Neuronal stem cell (in vitro differentiated cells): ENCODE data around the gene SMCO1. TPM values are rescaled to one million over a fixed set of nuclear protein-coding genes. Genes with fewer than 3 reads are reported as not detected.

Experiments
- DNase-seq: peaks from one replicate; pipeline ENCODE4 v3.0.0-alpha.2; 2013; ENCODE audit warnings: low spot score
- H2AFZ ChIP-seq: one replicate; pipeline ENCODE4 v1.6.1; 2013; ENCODE audit warnings: mild to moderate bottlenecking, low read length, inconsistent platforms
- H2AK5ac ChIP-seq: 2 replicates; pipeline ENCODE4 v1.6.1; 2013; ENCODE audit warnings: low read depth, mild to moderate bottlenecking, inconsistent platforms, low read length, moderate library complexity, mixed read lengths
- H2BK120ac ChIP-seq: 2 replicates; pipeline ENCODE4 v1.6.1; 2013; ENCODE audit warnings: low read depth, mild to moderate bottlenecking, inconsistent platforms, low read length, moderate library complexity, mixed read lengths
- H2BK12ac ChIP-seq: one replicate; pipeline ENCODE4 v1.6.1; 2013; ENCODE audit warnings: low read length, inconsistent platforms
- H2BK15ac ChIP-seq: 2 replicates; pipeline ENCODE4 v1.6.1; 2013; ENCODE audit warnings: mild to moderate bottlenecking, low read length, inconsistent platforms, mixed read lengths
- H2BK5ac ChIP-seq: one replicate; pipeline ENCODE4 v1.6.1; 2013; ENCODE audit warnings: inconsistent platforms, mild to moderate bottlenecking, low read length, moderate library complexity
- H3K14ac ChIP-seq: one replicate; pipeline ENCODE4 v1.6.1; 2013; ENCODE audit warnings: low read length, inconsistent platforms
- H3K18ac ChIP-seq: 2 replicates; pipeline ENCODE4 v1.6.1; 2013; ENCODE audit warnings: low read length, inconsistent platforms
- H3K23ac ChIP-seq: 2 replicates; pipeline ENCODE4 v1.6.1; 2013; ENCODE audit warnings: low read depth, mild to moderate bottlenecking, mixed read lengths, low read length, inconsistent platforms; ENCODE audit not compliant: poor library complexity
- H3K27ac ChIP-seq: replicated peaks from 3 replicates; pipeline ENCODE4 v1.5.1; 2013; ENCODE audit warnings: low read length, inconsistent platforms
- H3K27me3 ChIP-seq, 3 experiments: 2 replicates each; pipeline ENCODE4 v1.6.1; 2013; ENCODE audit warnings: low read length in 3 of 3, mild to moderate bottlenecking in 2 of 3, inconsistent platforms in 1 of 3, low read depth in 1 of 3, mixed read lengths in 1 of 3, moderate library complexity in 1 of 3; ENCODE audit not compliant: control insufficient read depth in 3 of 3, insufficient read depth in 3 of 3
- H3K36me3 ChIP-seq, 2 donors: replicated peaks in 1 of 2; 2 replicates each; pipeline ENCODE4 v1.6.1; 2013; ENCODE audit warnings: low read length in 2 of 2; ENCODE audit not compliant: control insufficient read depth in 2 of 2, insufficient read depth in 2 of 2
- H3K4ac ChIP-seq: 2 replicates; pipeline ENCODE4 v1.6.1; 2013; ENCODE audit warnings: inconsistent platforms, mild to moderate bottlenecking, low read length, moderate library complexity
- H3K4me1 ChIP-seq, 2 donors: 1 replicate in 1 of 2; 2 replicates in 1 of 2; pipeline ENCODE4 v1.6.1; 2013; ENCODE audit warnings: low read length in 2 of 2, low read depth in 1 of 2; ENCODE audit not compliant: control insufficient read depth in 2 of 2, insufficient read depth in 1 of 2
- H3K4me2 ChIP-seq: one replicate; pipeline ENCODE4 v1.6.1; 2013; ENCODE audit warnings: mild to moderate bottlenecking, low read length, inconsistent platforms; ENCODE audit not compliant: insufficient read depth, poor library complexity, severe bottlenecking
- H3K4me3 ChIP-seq, 2 donors: 2 replicates each; pipeline ENCODE4 v1.5.1; 2013; ENCODE audit warnings: low read length in 2 of 2, mild to moderate bottlenecking in 2 of 2, inconsistent platforms in 1 of 2, moderate library complexity in 1 of 2
- H3K79me1 ChIP-seq: one replicate; pipeline ENCODE4 v1.6.1; 2013; ENCODE audit warnings: low read depth, mild to moderate bottlenecking, inconsistent platforms, low read length, moderate library complexity
- H3K9ac ChIP-seq: one replicate; pipeline ENCODE4 v1.6.1; 2013; ENCODE audit warnings: mild to moderate bottlenecking, low read depth, low read length, inconsistent platforms; ENCODE audit not compliant: poor library complexity
- H3K9me3 ChIP-seq, 2 donors: replicated peaks in 1 of 2; 2 replicates each; pipeline versions ENCODE3 to v1.6.1; 2013; ENCODE audit warnings: low read length in 2 of 2, mild to moderate bottlenecking in 2 of 2, inconsistent platforms in 1 of 2, low read depth in 1 of 2, mixed read lengths in 1 of 2, moderate library complexity in 1 of 2; ENCODE audit not compliant: control insufficient read depth in 2 of 2, insufficient read depth in 1 of 2
- H4K8ac ChIP-seq: one replicate; pipeline ENCODE4 v1.6.1; 2013; ENCODE audit warnings: low read depth, mild to moderate bottlenecking, inconsistent platforms, low read length, moderate library complexity
- H4K91ac ChIP-seq: one replicate; pipeline ENCODE4 v1.6.1; 2013; ENCODE audit warnings: low read length, low read depth, mild to moderate bottlenecking, inconsistent platforms; ENCODE audit not compliant: poor library complexity
- WGBS, 2 donors: extraction: QIAGEN DNeasy Blood & Tissue Kit; methylation state at CpG; one replicate each; pipeline ENCODE4 v1.1.7; 2013; ENCODE audit warnings: missing lambda C conversion rate in 2 of 2, mixed read lengths in 1 of 2; ENCODE audit not compliant: insufficient read length in 2 of 2, insufficient replicate concordance in 1 of 2; ENCODE audit errors: extremely low coverage in 2 of 2; 5-methylcytosine and 5-hydroxymethylcytosine counted together
- polyA plus RNA-seq, 2 experiments: library from polyadenylated mRNA; stranded (reverse); fragments of 200-250 nt; gene quantifications; one replicate each; pipeline ENCODE4 v1.2.3, GENCODE V29; 2013

Gene SMCO1, protein sequence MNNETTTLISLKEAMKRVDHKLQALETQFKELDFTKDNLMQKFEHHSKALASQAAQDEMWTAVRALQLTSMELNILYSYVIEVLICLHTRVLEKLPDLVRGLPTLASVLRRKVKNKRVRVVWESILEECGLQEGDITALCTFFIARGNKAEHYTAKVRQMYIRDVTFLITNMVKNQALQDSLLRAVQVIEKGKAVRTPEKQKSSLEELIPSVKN
- polyA plus RNA-seq (2013, experiment 1 of 2) = not detected
- polyA plus RNA-seq (2013, experiment 2 of 2) = 0.01 TPM

DNA sequence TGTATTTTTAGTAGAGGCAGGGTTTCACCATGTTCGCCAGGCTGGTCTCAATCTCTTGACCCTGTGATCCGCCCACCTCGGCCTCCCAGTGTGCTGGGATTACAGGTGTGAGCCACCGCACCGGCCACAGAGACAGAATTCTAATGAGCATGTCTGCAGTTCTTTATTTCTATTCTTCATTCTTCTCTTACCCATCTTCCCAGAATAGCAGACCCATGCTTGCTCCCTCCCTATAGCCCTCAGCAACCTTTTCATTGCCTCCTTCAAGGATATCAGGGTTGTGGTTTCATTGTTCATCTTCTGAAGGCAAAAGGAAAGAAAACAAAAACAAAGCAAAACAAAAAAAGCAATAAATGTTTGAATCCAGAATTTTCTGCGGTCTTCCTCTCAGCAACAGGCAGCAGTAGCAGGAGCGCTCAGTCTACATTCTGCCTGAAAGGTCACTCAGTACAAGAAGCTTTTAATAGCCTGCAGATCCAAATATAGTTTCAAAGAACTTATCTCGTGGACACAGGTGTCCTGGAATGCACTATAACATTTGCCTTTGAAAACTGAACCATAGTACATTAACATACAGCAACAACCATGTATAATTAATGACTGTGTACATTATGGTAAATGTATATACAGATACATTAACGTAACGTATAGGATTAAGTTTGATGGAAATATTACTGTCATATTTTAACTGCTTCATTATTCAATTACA, at the start of gene SMCO1:
TSS of gene SMCO1 (minus strand) at position 434 of the 709 bp plus-strand sequence. CDS start at position 297, 137 bp downstream.
- Histone ChIP-seq H2BK12ac (no peak within 1 kb of the TSS), H3K4me3 (no peak within 1 kb of the TSS), H3K9ac (no peak within 1 kb of the TSS), H3K18ac (no peak within 1 kb of the TSS), H3K36me3 (no peaks in the 10 kb centered on the region), H2BK5ac (no peak within 1 kb of the TSS), H3K4ac (no peak within 1 kb of the TSS), H3K27me3 (peaks cover 0 to 3% (median 0%) of the 10 kb centered on the region in 3 experiments), H3K79me1 (no peaks in the 10 kb centered on the region), H3K23ac (no peak within 1 kb of the TSS), H2AK5ac (no peak within 1 kb of the TSS), H2BK120ac (no peak within 1 kb of the TSS), H3K4me2 (no peak within 1 kb of the TSS), H2AFZ (no peak within 1 kb of the TSS), H2BK15ac (no peak within 1 kb of the TSS), H3K14ac (no peak within 1 kb of the TSS), H4K8ac (no peak within 1 kb of the TSS), H3K27ac (no peak within 1 kb of the TSS), H3K9me3 (peaks cover 15 to 25% of the 10 kb centered on the region in 2 donors), H4K91ac (no peak within 1 kb of the TSS), H3K4me1 (no peaks in the 10 kb centered on the region)
- no peak for DNase-seq
- no CpG with 5 or more reads among the region's 10 CpGs for WGBS, 2 donors

DNA sequence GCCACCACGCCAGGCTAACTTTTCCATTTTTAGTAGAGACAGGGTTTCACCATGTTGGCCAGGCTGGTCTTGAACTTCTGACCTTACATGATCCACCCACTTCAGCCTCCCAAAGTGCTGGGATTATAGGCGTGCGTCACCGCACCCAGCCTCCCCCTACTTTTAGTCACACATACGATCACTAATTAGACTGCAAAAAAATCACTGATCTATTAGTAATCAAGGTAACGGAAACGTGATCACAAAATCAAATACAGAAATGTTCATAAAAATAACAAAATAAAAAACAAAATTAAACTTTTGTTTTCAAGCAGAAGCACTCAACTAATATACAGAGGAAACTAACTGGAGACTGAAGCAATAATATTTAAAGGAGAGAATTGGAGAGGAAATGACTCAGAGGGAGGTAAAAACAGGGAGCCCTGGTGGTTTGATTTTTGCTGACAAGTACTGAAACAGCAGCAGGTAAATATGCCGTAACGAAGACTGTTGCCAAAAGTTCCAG, 48.6 kb upstream of the SMCO1 start:
- no peak overlapping the region for H2BK120ac ChIP-seq
- DNase-seq = no peak
- H3K27ac ChIP-seq = no peak overlapping the region

DNA sequence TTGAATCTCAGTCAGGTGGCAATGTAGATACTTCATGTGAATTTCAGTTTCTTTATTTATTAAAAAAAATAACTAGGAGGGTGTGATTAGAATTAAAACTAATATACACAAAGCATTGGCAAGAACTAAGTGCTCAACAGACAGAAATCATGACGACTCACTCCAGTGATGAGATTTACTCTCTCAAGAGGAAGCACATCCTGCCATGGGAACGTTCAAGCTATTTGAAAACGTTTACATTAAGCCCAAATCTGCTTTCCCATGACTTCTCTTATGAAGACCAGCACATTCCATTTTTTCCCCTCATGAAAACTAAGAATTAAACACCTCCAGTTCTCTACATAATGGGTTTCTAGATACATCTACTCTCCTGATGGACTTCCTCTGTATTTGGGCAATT, 44.7 kb upstream of the SMCO1 start:
- H3K9me3 ChIP-seq = no peaks in the 10 kb centered on the region
- no peaks in the 10 kb centered on the region for H3K79me1 ChIP-seq
- H4K8ac ChIP-seq = no peak overlapping the region
- no peak overlapping the region for H2BK120ac ChIP-seq
- no peak overlapping the region for H3K9ac ChIP-seq
- H3K4me2 ChIP-seq = no peak overlapping the region
- H2AFZ ChIP-seq = no peak overlapping the region
- no peaks in the 10 kb centered on the region for H3K27me3 ChIP-seq
- H3K4me3 ChIP-seq = no peak overlapping the region
- H3K27ac ChIP-seq = no peak overlapping the region
- no peak for DNase-seq
- H2AK5ac ChIP-seq = no peak overlapping the region
- H2BK15ac ChIP-seq = no peak overlapping the region
- H3K4ac ChIP-seq = no peak overlapping the region
- no peaks in the 10 kb centered on the region for H3K4me1 ChIP-seq
- H3K14ac ChIP-seq = no peak overlapping the region
- no peak overlapping the region for H2BK12ac ChIP-seq
- no peak overlapping the region for H3K18ac ChIP-seq
- H3K36me3 ChIP-seq = peaks cover 0 to 40% of the 10 kb centered on the region in 2 donors
- no peak overlapping the region for H4K91ac ChIP-seq
- WGBS, 2 donors = no CpG with 5 or more reads among the region's 3 CpGs
- no peak overlapping the region for H2BK5ac ChIP-seq
- H3K23ac ChIP-seq = no peak overlapping the region

More for the DNA sequence above, 48.6 kb upstream of the SMCO1 start:
- no peak overlapping the region for H3K14ac ChIP-seq
- H3K36me3 ChIP-seq = peaks cover 5 to 52% of the 10 kb centered on the region in 2 donors
- H3K79me1 ChIP-seq = no peaks in the 10 kb centered on the region
- H3K9me3 ChIP-seq = no peaks in the 10 kb centered on the region
- no CpG with 5 or more reads among the region's 9 CpGs for WGBS, 2 donors
- no peak overlapping the region for H2BK5ac ChIP-seq
- no peak overlapping the region for H3K4me3 ChIP-seq
- peaks cover 1 to 5% of the 10 kb centered on the region in 2 donors for H3K4me1 ChIP-seq
- no peak overlapping the region for H3K9ac ChIP-seq
- no peak overlapping the region for H4K91ac ChIP-seq
- H2AK5ac ChIP-seq = no peak overlapping the region
- no peaks in the 10 kb centered on the region for H3K27me3 ChIP-seq
- H2BK12ac ChIP-seq = no peak overlapping the region
- H4K8ac ChIP-seq = no peak overlapping the region
- no peak overlapping the region for H2AFZ ChIP-seq
- no peak overlapping the region for H2BK15ac ChIP-seq
- H3K23ac ChIP-seq = no peak overlapping the region
- H3K18ac ChIP-seq = no peak overlapping the region
- H3K4me2 ChIP-seq = no peak overlapping the region
- H3K4ac ChIP-seq = no peak overlapping the region

DNA sequence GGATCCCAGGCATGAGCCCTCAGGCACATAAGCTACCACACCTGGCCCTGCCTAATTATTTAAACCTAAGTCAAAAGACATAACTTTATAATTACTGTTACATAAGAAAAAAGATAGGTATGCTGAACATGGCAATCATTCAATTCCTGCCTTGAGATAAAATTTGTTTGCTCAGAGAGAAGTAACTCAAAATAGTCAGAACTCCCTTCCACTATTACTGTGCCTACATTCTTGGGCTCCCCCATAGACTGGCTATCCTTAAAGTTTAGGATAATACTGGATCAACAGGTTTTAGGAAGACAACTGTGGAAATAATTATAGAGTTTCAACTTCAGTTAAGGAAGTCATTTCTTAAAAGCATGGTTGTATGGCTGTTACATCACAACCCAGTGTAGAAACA, 43.3 kb upstream of the SMCO1 start:
- no peak overlapping the region for H3K4me3 ChIP-seq
- no peaks in the 10 kb centered on the region for H3K9me3 ChIP-seq
- DNase-seq = no peak
- no peaks in the 10 kb centered on the region for H3K4me1 ChIP-seq
- no peak overlapping the region for H2AFZ ChIP-seq
- H3K14ac ChIP-seq = no peak overlapping the region
- H2BK12ac ChIP-seq = no peak overlapping the region
- no peak overlapping the region for H3K23ac ChIP-seq
- no peak overlapping the region for H2BK5ac ChIP-seq
- no peaks in the 10 kb centered on the region for H3K27me3 ChIP-seq
- H4K8ac ChIP-seq = no peak overlapping the region
- H3K4me2 ChIP-seq = no peak overlapping the region
- H2BK15ac ChIP-seq = no peak overlapping the region
- H2AK5ac ChIP-seq = no peak overlapping the region
- no peak overlapping the region for H4K91ac ChIP-seq
- no peak overlapping the region for H3K27ac ChIP-seq
- no peak overlapping the region for H3K18ac ChIP-seq
- H3K4ac ChIP-seq = no peak overlapping the region
- no peak overlapping the region for H2BK120ac ChIP-seq
- H3K9ac ChIP-seq = no peak overlapping the region
- H3K79me1 ChIP-seq = no peaks in the 10 kb centered on the region
- H3K36me3 ChIP-seq = peaks cover 2 to 45% of the 10 kb centered on the region in 2 donors
